ENCODE data around the gene SMC1B.

- TF ChIP-seq, protein P1, sequence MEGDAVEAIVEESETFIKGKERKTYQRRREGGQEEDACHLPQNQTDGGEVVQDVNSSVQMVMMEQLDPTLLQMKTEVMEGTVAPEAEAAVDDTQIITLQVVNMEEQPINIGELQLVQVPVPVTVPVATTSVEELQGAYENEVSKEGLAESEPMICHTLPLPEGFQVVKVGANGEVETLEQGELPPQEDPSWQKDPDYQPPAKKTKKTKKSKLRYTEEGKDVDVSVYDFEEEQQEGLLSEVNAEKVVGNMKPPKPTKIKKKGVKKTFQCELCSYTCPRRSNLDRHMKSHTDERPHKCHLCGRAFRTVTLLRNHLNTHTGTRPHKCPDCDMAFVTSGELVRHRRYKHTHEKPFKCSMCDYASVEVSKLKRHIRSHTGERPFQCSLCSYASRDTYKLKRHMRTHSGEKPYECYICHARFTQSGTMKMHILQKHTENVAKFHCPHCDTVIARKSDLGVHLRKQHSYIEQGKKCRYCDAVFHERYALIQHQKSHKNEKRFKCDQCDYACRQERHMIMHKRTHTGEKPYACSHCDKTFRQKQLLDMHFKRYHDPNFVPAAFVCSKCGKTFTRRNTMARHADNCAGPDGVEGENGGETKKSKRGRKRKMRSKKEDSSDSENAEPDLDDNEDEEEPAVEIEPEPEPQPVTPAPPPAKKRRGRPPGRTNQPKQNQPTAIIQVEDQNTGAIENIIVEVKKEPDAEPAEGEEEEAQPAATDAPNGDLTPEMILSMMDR (IDR thresholded peaks at IDR 0.05), result no peak
- TF ChIP-seq EZH2 (IDR thresholded peaks at IDR 0.05) (no peak), EZH2phosphoT487 (IDR thresholded peaks at IDR 0.05) (no peak)
Observed at GRCh38 chr22:45312856-45313255, 100.5 kb downstream of the SMC1B start.

Measured in neural progenitor cell (in vitro differentiated cells).